ENCODE measurements around the gene RCSD1. TPM values are rescaled to one million over a fixed set of nuclear protein-coding genes. Genes with fewer than 3 reads are reported as not detected.

Gene RCSD1
- total and polyA plus RNA-seq, 2 of the 4 experiments (the other 2 are of a cell fraction): 0.03 TPM; not detected in 1

DNA sequence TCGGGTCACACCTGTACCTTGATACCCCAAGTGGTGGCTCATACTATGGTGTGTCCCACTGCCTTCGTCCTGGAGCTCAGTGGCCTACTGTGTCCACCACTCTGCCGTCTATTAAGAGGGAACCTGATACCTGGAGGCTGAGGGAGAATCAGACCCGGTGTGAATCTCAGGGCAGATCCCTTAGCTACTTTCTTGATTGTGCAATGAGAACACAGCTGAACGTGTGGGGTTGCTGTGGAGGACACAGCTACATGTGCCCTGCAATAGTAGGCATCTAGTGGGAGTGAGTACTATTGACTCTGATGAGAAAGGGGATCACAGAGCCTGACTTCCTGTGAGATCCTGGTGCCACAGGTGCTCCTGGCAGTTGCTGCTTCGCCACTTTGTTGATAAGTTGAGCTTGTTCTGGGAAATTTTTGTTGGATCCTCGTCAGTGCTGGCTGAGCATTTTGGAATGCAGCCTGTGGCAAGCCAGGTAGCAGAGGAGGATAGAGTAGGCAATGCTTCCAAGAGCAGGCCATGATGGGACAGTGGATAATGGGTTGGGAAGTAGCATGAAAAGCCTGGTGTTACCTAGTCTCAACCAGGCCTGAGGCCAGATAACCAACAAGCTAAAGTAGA, 63.5 kb downstream of the RCSD1 start:
- no peaks in the 10 kb centered on the region for H4K20me1 ChIP-seq (ENCODE audit: insufficient read depth, low read length)
- H2BK120ac ChIP-seq (ENCODE audit: low read depth, low read length): no peak overlapping the region
- no peak overlapping the region for H4K8ac ChIP-seq (ENCODE audit: low read depth in 2 of 2, low read length in 2 of 2)
- H3K14ac ChIP-seq (replicated peaks; ENCODE audit: low read depth, low read length): no peak overlapping the region
- no peak overlapping the region for H4K5ac ChIP-seq (ENCODE audit: low read depth, low read length)
- ChIA-PET CTCF (no interaction called here), POLR2A (ENCODE audit: unreplicated experiment) (no interaction called here)
- in situ Hi-C loops (cut with MboI; ENCODE audit: low sequenced_read_pairs) (loop anchor here (25.0 kb wide), 1 partner anchor 431 kb away; no protein-coding TSS in a partner anchor), intact Hi-C loops (cut with micrococcal nuclease) (no loop called here), dilution Hi-C loops (cut with HindIII; ENCODE audit: low sequenced_read_pairs, unreplicated experiment) (no loop called here)
- H3K4me2 ChIP-seq (ENCODE audit: low read depth, low read length): no peak overlapping the region
- no peak overlapping the region for H3K4me3 ChIP-seq (ENCODE audit: insufficient read depth, low read depth, low read length)
- H3K18ac ChIP-seq (ENCODE audit: low read depth, low read length): no peak overlapping the region
- no peaks in the 10 kb centered on the region for H3K9me1 ChIP-seq (ENCODE audit: insufficient read depth, low read length)
- no peak overlapping the region for H2BK20ac ChIP-seq (ENCODE audit: low read depth, low read length)
- no peak overlapping the region for H3K9ac ChIP-seq (ENCODE audit: low read depth, low read length)
- ATAC-seq (ENCODE audit: low read depth) (no peak), DNase-seq (no peak)
- H3K9me3 ChIP-seq (ENCODE audit: control insufficient read depth, insufficient read depth, low read length): no peaks in the 10 kb centered on the region
- no peak overlapping the region for H3K27ac ChIP-seq (ENCODE audit: insufficient read depth, low read length)
- WGBS, 2 experiments (ENCODE audit: extremely low coverage in 2 of 2, insufficient read length in 1 of 2): 61% methylated on average over 2 of the region's 7 CpGs; no CpG with 5 or more reads in 1 of the 2 experiments
- BruUV-seq (replicated peaks): no TSS peak
- no peak overlapping the region for H3K56ac ChIP-seq (ENCODE audit: extremely low read depth, insufficient read depth, low read length)
- peak; percentile 33; the same call in 1 of the 2 replicates for TF ChIP-seq CEBPB (IDR thresholded peaks at IDR 0.05; ENCODE audit: low read depth, low read length)
- TF ChIP-seq BHLHE40 (IDR thresholded peaks at IDR 0.05; ENCODE audit: low read depth, low read length): no peak
- no peak overlapping the region for H4K91ac ChIP-seq (ENCODE audit: insufficient read depth, low read depth, low read length)
- H2AFZ ChIP-seq (replicated peaks; ENCODE audit: low read length, poor library complexity): no peak overlapping the region
- peaks cover 30% of the 10 kb centered on the region for H3K27me3 ChIP-seq (ENCODE audit: control insufficient read depth, insufficient read depth, low read length)
- H2BK5ac ChIP-seq (ENCODE audit: low read depth, low read length, poor library complexity, severe bottlenecking): no peak overlapping the region
- no peak overlapping the region for H2BK15ac ChIP-seq (ENCODE audit: low read depth, low read length)
- H3K36me3 ChIP-seq (ENCODE audit: control insufficient read depth, insufficient read depth, low read length): no peaks in the 10 kb centered on the region
- H3K4ac ChIP-seq (ENCODE audit: low read depth, low read length): no peak overlapping the region
- no peak overlapping the region for H3K23ac ChIP-seq (ENCODE audit: low read depth, low read length)
- no peaks in the 10 kb centered on the region for H3K79me1 ChIP-seq (ENCODE audit: low read depth in 1 of 2, low read length in 2 of 2)
- H2AK5ac ChIP-seq (ENCODE audit: low read depth, low read length): no peak overlapping the region
- no peak overlapping the region for H2AK9ac ChIP-seq (replicated peaks; ENCODE audit: low read depth, low read length, poor library complexity)
- no peaks in the 10 kb centered on the region for H3K4me1 ChIP-seq (ENCODE audit: control insufficient read depth, insufficient read depth, low read length)

All from IMR-90 (cell line).